Left kidney (tissue), 1 donor: ENCODE measurements around the gene FAAP100. TPM values are rescaled to one million over a fixed set of nuclear protein-coding genes. Genes with fewer than 3 reads are reported as not detected.

Experiments
- polyA plus RNA-seq: library from polyadenylated mRNA; unstranded; fragments of 120-200 nt; gene quantifications from one replicate; pipeline ENCODE4 v1.2.1, GENCODE V29; 2013; ENCODE audit not compliant: insufficient read length

The FAAP100 gene
- polyA plus RNA-seq, 1 donor, result 27.2 TPM

Other genes starting within 250 kb of the FAAP100 start
- gene BAHCC1, start 156.9 kb downstream of the FAAP100 start, polyA plus RNA-seq, result 17.9 TPM
- gene ACTG1, start 39.6 kb downstream of the FAAP100 start, polyA plus RNA-seq, result 3,008 TPM
- 1.7 TPM for gene FSCN2, start 24.0 kb downstream of the FAAP100 start, polyA plus RNA-seq
- 71.8 TPM for gene NPLOC4, start 84.8 kb upstream of the FAAP100 start, polyA plus RNA-seq
- gene TSPAN10, start 84.8 kb upstream of the FAAP100 start, polyA plus RNA-seq, result 4.0 TPM
- 11.0 TPM for gene PDE6G, start 104.2 kb upstream of the FAAP100 start, polyA plus RNA-seq
- gene OXLD1, start 114.3 kb upstream of the FAAP100 start, polyA plus RNA-seq, result 12.7 TPM
- 15.2 TPM for gene CCDC137, start 114.4 kb upstream of the FAAP100 start, polyA plus RNA-seq
- gene ARL16, start 131.4 kb upstream of the FAAP100 start, polyA plus RNA-seq, result 50.2 TPM
- gene HGS, start 131.7 kb upstream of the FAAP100 start, polyA plus RNA-seq, result 96.5 TPM
- gene MRPL12, start 151.0 kb upstream of the FAAP100 start, polyA plus RNA-seq, result 34.1 TPM
- 13.0 TPM for gene SLC25A10, start 159.9 kb upstream of the FAAP100 start, polyA plus RNA-seq